HEK293 (cell line): ENCODE measurements around the gene SNRNP70.
A peak's percentile ranks its signal among the peaks of the same experiment; 100 is the strongest.

Experiments
- BCL6B ChIP-seq: fragments of 450-650 bp; formaldehyde crosslinking; IDR thresholded peaks from 2 replicates; pipeline ENCODE4 v1.5.1; 2017; ENCODE audit warnings: missing biosample characterization, missing genetic modification characterization
- IKZF3 ChIP-seq: fragments of 450-650 bp; IDR thresholded peaks from 2 replicates; pipeline ENCODE4 v1.5.0; 2018; ENCODE audit warnings: missing biosample characterization, mild to moderate bottlenecking, missing genetic modification characterization, moderate library complexity
- KLF1 ChIP-seq: fragments of 450-650 bp; formaldehyde crosslinking; IDR thresholded peaks from 2 replicates; pipeline ENCODE4 v1.5.1; 2016; ENCODE audit warnings: missing biosample characterization, missing genetic modification characterization
- MEIS1 ChIP-seq: sonication (generic); formaldehyde crosslinking; IDR thresholded peaks from 2 replicates; pipeline ENCODE4 v1.8.1; 2022; ENCODE audit warnings: missing genetic modification reagents, mild to moderate bottlenecking, borderline replicate concordance
- OSR2 ChIP-seq: fragments of 450-650 bp; formaldehyde crosslinking; IDR thresholded peaks from 2 replicates; pipeline ENCODE4 v1.5.1; 2016; ENCODE audit warnings: missing biosample characterization, missing genetic modification characterization
- SCRT1 ChIP-seq: fragments of 450-650 bp; formaldehyde crosslinking; IDR thresholded peaks from 2 replicates; pipeline ENCODE4 v1.5.1; 2016; ENCODE audit warnings: missing biosample characterization, missing genetic modification characterization, borderline replicate concordance
- SP2 ChIP-seq: fragments of 450-650 bp; formaldehyde crosslinking; IDR thresholded peaks from 2 replicates; pipeline ENCODE4 v1.5.1; 2016; ENCODE audit warnings: missing biosample characterization, missing genetic modification characterization
- TRIM28 ChIP-seq: IDR thresholded peaks from 2 replicates; pipeline ENCODE4 v1.6.1; 2011; ENCODE audit warnings: low read length, control low read depth, borderline replicate concordance
- ZEB2 ChIP-seq: fragments of 450-650 bp; formaldehyde crosslinking; IDR thresholded peaks from 2 replicates; pipeline ENCODE4 v1.5.1; 2016; ENCODE audit warnings: missing biosample characterization, missing genetic modification characterization
- ZFP69B ChIP-seq: fragments of 450-650 bp; formaldehyde crosslinking; IDR thresholded peaks from 2 replicates; pipeline ENCODE4 v1.5.1; 2016; ENCODE audit warnings: missing biosample characterization, missing genetic modification characterization
- ZNF112 ChIP-seq: fragments of 450-650 bp; formaldehyde crosslinking; IDR thresholded peaks from 2 replicates; pipeline ENCODE4 v1.5.0; 2017; ENCODE audit warnings: missing biosample characterization, missing genetic modification characterization
- ZNF121 ChIP-seq: fragments of 450-650 bp; formaldehyde crosslinking; IDR thresholded peaks from 2 replicates; pipeline ENCODE4 v1.5.1; 2016; ENCODE audit warnings: missing biosample characterization, missing genetic modification characterization
- ZNF148 ChIP-seq: fragments of 450-650 bp; formaldehyde crosslinking; IDR thresholded peaks from 2 replicates; pipeline ENCODE4 v1.5.0; 2017; ENCODE audit warnings: missing biosample characterization, missing genetic modification characterization, borderline replicate concordance
- ZNF157 ChIP-seq: fragments of 450-650 bp; formaldehyde crosslinking; IDR thresholded peaks from 2 replicates; pipeline ENCODE4 v1.5.1; 2016; ENCODE audit warnings: missing biosample characterization, missing genetic modification characterization
- ZNF174 ChIP-seq: fragments of 450-650 bp; formaldehyde crosslinking; IDR thresholded peaks from 2 replicates; pipeline ENCODE4 v1.5.0; 2017; ENCODE audit warnings: missing biosample characterization, mild to moderate bottlenecking, missing genetic modification characterization
- ZNF24 ChIP-seq: fragments of 450-650 bp; formaldehyde crosslinking; IDR thresholded peaks from 2 replicates; pipeline ENCODE4 v1.5.1; 2016; ENCODE audit warnings: missing biosample characterization, missing genetic modification characterization
- ZNF280D ChIP-seq: fragments of 450-650 bp; formaldehyde crosslinking; IDR thresholded peaks from 2 replicates; pipeline ENCODE4 v1.5.1; 2016; ENCODE audit warnings: missing biosample characterization, missing genetic modification characterization
- ZNF362 ChIP-seq: fragments of 450-650 bp; formaldehyde crosslinking; IDR thresholded peaks from 2 replicates; pipeline ENCODE4 v1.5.1; 2016; ENCODE audit warnings: missing biosample characterization, missing genetic modification characterization
- ZNF548 ChIP-seq: fragments of 450-650 bp; formaldehyde crosslinking; IDR thresholded peaks from 2 replicates; pipeline ENCODE4 v1.5.1; 2016; ENCODE audit warnings: missing biosample characterization, missing genetic modification characterization
- ZNF560 ChIP-seq: fragments of 450-650 bp; formaldehyde crosslinking; IDR thresholded peaks from 2 replicates; pipeline ENCODE4 v1.5.1; 2017; ENCODE audit warnings: missing biosample characterization, missing genetic modification characterization, borderline replicate concordance
- ZNF561 ChIP-seq: fragments of 450-650 bp; IDR thresholded peaks from 2 replicates; pipeline ENCODE4 v1.5.1; 2018; ENCODE audit warnings: missing biosample characterization, missing genetic modification characterization, borderline replicate concordance
- ZNF670 ChIP-seq: fragments of 450-650 bp; formaldehyde crosslinking; IDR thresholded peaks from 2 replicates; pipeline ENCODE4 v1.5.1; 2016; ENCODE audit warnings: missing biosample characterization, missing genetic modification characterization, low read depth
- ZNF692 ChIP-seq: fragments of 450-650 bp; formaldehyde crosslinking; IDR thresholded peaks from 2 replicates; pipeline ENCODE4 v1.5.1; 2016; ENCODE audit warnings: missing biosample characterization, missing genetic modification characterization
- ZNF76 ChIP-seq: fragments of 450-650 bp; formaldehyde crosslinking; IDR thresholded peaks from 2 replicates; pipeline ENCODE4; 2016; ENCODE audit warnings: low read depth, missing biosample characterization, missing genetic modification characterization, borderline replicate concordance
- ZSCAN30 ChIP-seq: fragments of 450-650 bp; IDR thresholded peaks from 2 replicates; pipeline ENCODE4 v1.5.1; 2018; ENCODE audit warnings: missing biosample characterization, mild to moderate bottlenecking, missing genetic modification characterization, moderate library complexity
- ZSCAN5A ChIP-seq: fragments of 450-650 bp; formaldehyde crosslinking; IDR thresholded peaks from 2 replicates; pipeline ENCODE4 v1.5.1; 2016; ENCODE audit warnings: missing biosample characterization, missing genetic modification characterization
- ZXDB ChIP-seq: fragments of 450-650 bp; formaldehyde crosslinking; IDR thresholded peaks from 2 replicates; pipeline ENCODE4 v1.5.1; 2016; ENCODE audit warnings: missing biosample characterization, missing genetic modification characterization

SNRNP70 gene

GRCh38 chr19:49118565-49119410 lies 33.5 kb downstream of the SNRNP70 start, which contains the start of gene C19orf73 (continued):
- TF ChIP-seq BCL6B (tag by site-specific recombination): no peak
- peak; percentile 94 for TF ChIP-seq ZNF24 (tag by site-specific recombination)
- peak; percentile 73; the same call in 1 of the 2 replicates for TF ChIP-seq ZNF76 (tag by site-specific recombination)
- peak; percentile 54 for TF ChIP-seq OSR2 (tag by site-specific recombination)
- TF ChIP-seq ZNF174: no peak
- TF ChIP-seq ZNF157 (tag by site-specific recombination): no peak
- TF ChIP-seq ZNF692 (tag by site-specific recombination): peak; percentile 98
- no peak for TF ChIP-seq MEIS1
- TF ChIP-seq ZNF561 (tag by site-specific recombination): peak; percentile 76; the same call in 1 of the 2 replicates
- TF ChIP-seq IKZF3 (tag by site-specific recombination): peak; percentile 63
- TF ChIP-seq ZNF560: no peak
- TF ChIP-seq ZNF670 (tag by site-specific recombination): no peak
- TF ChIP-seq TRIM28: no peak
- no peak for TF ChIP-seq ZNF112 (tag by site-specific recombination)
- no peak for TF ChIP-seq SCRT1 (tag by site-specific recombination)
- TF ChIP-seq ZSCAN30 (tag by site-specific recombination): peak; percentile 67
- 0 out of 2 replicates have a peak, but pooled peaks have one; percentile 38 for TF ChIP-seq ZNF148 (tag by site-specific recombination)
- TF ChIP-seq ZEB2 (tag by site-specific recombination): peak; percentile 98
- TF ChIP-seq ZFP69B (tag by site-specific recombination): peak; percentile 89
- TF ChIP-seq ZNF280D (tag by site-specific recombination): peak; percentile 85; the same call in 1 of the 2 replicates
- TF ChIP-seq SP2: peak; percentile 92
- no peak for TF ChIP-seq ZNF548 (tag by site-specific recombination)
- no peak for TF ChIP-seq ZNF362 (tag by site-specific recombination)
- TF ChIP-seq ZNF121 (tag by site-specific recombination): no peak
- peak; percentile 94 for TF ChIP-seq ZSCAN5A (tag by site-specific recombination)
- TF ChIP-seq KLF1 (tag by site-specific recombination): peak; percentile 81
- peak; percentile 95 for TF ChIP-seq ZXDB (tag by site-specific recombination)
